ENCODE data around the gene PAPSS2.
"Not testable (repeated sequence)": the region's sequence is repeated elsewhere in the genome, so short reads cannot be mapped to it uniquely, and the experiment has no call there.

The PAPSS2 gene

GRCh38 chr10:87712913-87713616 is 53.4 kb downstream of the PAPSS2 start:
- no peak for DNase-seq

- DNase-seq, result no peak
Observed at GRCh38 chr10:87713707-87714106, 54.0 kb downstream of the PAPSS2 start.

GRCh38 chr10:87715552-87716347 is 56.1 kb downstream of the PAPSS2 start:
- DNase-seq, result no peak

- DNase-seq, result no peak
Observed at GRCh38 chr10:87716348-87716670, 56.6 kb downstream of the PAPSS2 start.

GRCh38 chr10:87720665-87721064 is 61.0 kb downstream of the PAPSS2 start:
- no peak for DNase-seq

- no peak for DNase-seq
Observed at GRCh38 chr10:87721781-87722180, 62.1 kb downstream of the PAPSS2 start.

GRCh38 chr10:87722716-87723115 is 63.0 kb downstream of the PAPSS2 start:
- DNase-seq, result no peak

- no peak for DNase-seq
Observed at GRCh38 chr10:87723500-87723899, 63.8 kb downstream of the PAPSS2 start.

- DNase-seq, result no peak
Observed at GRCh38 chr10:87724789-87725188, 65.1 kb downstream of the PAPSS2 start.

- DNase-seq, result no peak
Observed at GRCh38 chr10:87729940-87730339, 70.3 kb downstream of the PAPSS2 start.

GRCh38 chr10:87733081-87733480 is 73.4 kb downstream of the PAPSS2 start:
- no peak for DNase-seq

GRCh38 chr10:87734987-87735827 is 75.5 kb downstream of the PAPSS2 start:
- DNase-seq, result no peak

GRCh38 chr10:87738253-87738652 is 78.6 kb downstream of the PAPSS2 start:
- DNase-seq, result not testable (repeated sequence)

GRCh38 chr10:87739703-87740102 is 80.0 kb downstream of the PAPSS2 start:
- no peak for DNase-seq

- no peak for DNase-seq
Observed at GRCh38 chr10:87740254-87740655, 80.6 kb downstream of the PAPSS2 start.

GRCh38 chr10:87742992-87743610 is 83.4 kb downstream of the PAPSS2 start:
- not testable (repeated sequence) for DNase-seq

- DNase-seq, result no peak
Observed at GRCh38 chr10:87744606-87745005, 84.9 kb downstream of the PAPSS2 start.

- DNase-seq, result no peak
Observed at GRCh38 chr10:87746911-87747310, 87.2 kb downstream of the PAPSS2 start.

- not testable (repeated sequence) for DNase-seq
Observed at GRCh38 chr10:87748244-87748643, 88.6 kb downstream of the PAPSS2 start.

GRCh38 chr10:87750001-87750671 is 90.5 kb downstream of the PAPSS2 start:
- DNase-seq, result no peak

- DNase-seq, result no peak
Observed at GRCh38 chr10:87750817-87751216, 91.1 kb downstream of the PAPSS2 start.

GRCh38 chr10:87751274-87751673 is 91.6 kb downstream of the PAPSS2 start:
- DNase-seq, result no peak

- no peak for DNase-seq
Observed at GRCh38 chr10:87752566-87752965, 92.9 kb downstream of the PAPSS2 start.

Measured in activated CD4-positive, CD25-positive, alpha-beta regulatory T cell (primary cell).